B cell (primary cell): Measurements from ENCODE around the gene ATP6V1F. TPM values are rescaled to one million over a fixed set of nuclear protein-coding genes. Genes with fewer than 3 reads are reported as not detected.

Experiments used
- ATAC-seq: fragments of 200-7000 bp; cut with Tn5 transposase; one replicate; pipeline ENCODE4 v1.10.0; 2021; ENCODE audit warnings: low read depth, mild to moderate bottlenecking, moderate number of reproducible peaks, moderate library complexity
- CTCF ChIA-PET: fragments of 350-600 bp; sonication (Branson Sonifier 250); formaldehyde crosslinking; loops from one replicate; lab custom pipeline; 2021; ENCODE audit warnings: antibody characterized with exemption, inconsistent platforms; lab: Charles Lee
- POLR2A ChIA-PET: fragments of 350-600 bp; sonication (Branson Sonifier 250); formaldehyde crosslinking; loops from one replicate; lab custom pipeline; 2021; ENCODE audit warnings: antibody characterized with exemption; lab: Charles Lee
- DNase-seq: peaks from one replicate; pipeline ENCODE4 v3.0.0; 2013
- H2AFZ ChIP-seq: 2 replicates; pipeline ENCODE4 v1.6.1; 2012; ENCODE audit warnings: mild to moderate bottlenecking, low read depth, low read length; ENCODE audit not compliant: insufficient read depth, poor library complexity, severe bottlenecking
- H3K27ac ChIP-seq, 2 donors: 1 replicate in 1 of 2; 2 replicates in 1 of 2; pipeline ENCODE4 v1.5.1; 2012 to 2013; ENCODE audit warnings: low read length in 2 of 2, mild to moderate bottlenecking in 2 of 2, moderate library complexity in 1 of 2
- H3K27me3 ChIP-seq, 4 experiments: fragments of 200-600 bp in 1 of 4; sonication (generic) in 1 of 4; replicated peaks in 1 of 4; 1 replicate in 2 of 4; 2 replicates in 2 of 4; pipeline versions ENCODE4 v1.6.1 to v1.7.0; 2013 to 2016; ENCODE audit warnings: low read length in 3 of 4, mild to moderate bottlenecking in 2 of 4, mixed read lengths in 1 of 4, moderate library complexity in 1 of 4; ENCODE audit not compliant: insufficient read depth in 4 of 4, control insufficient read depth in 3 of 4; ENCODE audit errors: control extremely low read depth in 1 of 4
- H3K36me3 ChIP-seq, 2 experiments: replicated peaks in 1 of 2; 1 replicate in 1 of 2; 2 replicates in 1 of 2; pipeline versions ENCODE4 v1.6.1 to v1.7.1; 2013; ENCODE audit warnings: low read length in 1 of 2; ENCODE audit not compliant: insufficient read depth in 2 of 2, control insufficient read depth in 1 of 2; ENCODE audit errors: control extremely low read depth in 1 of 2, extremely low read depth in 1 of 2
- H3K4me1 ChIP-seq, 2 donors: fragments of 200-600 bp in 1 of 2; sonication (generic) in 1 of 2; 1 replicate in 1 of 2; 2 replicates in 1 of 2; pipeline versions ENCODE4 v1.5.1 to v1.6.1; 2013 to 2017; ENCODE audit warnings: low read length in 2 of 2; ENCODE audit not compliant: control insufficient read depth in 2 of 2, insufficient read depth in 2 of 2
- H3K4me2 ChIP-seq: replicated peaks from 2 replicates; pipeline ENCODE3; 2012; ENCODE audit warnings: mild to moderate bottlenecking, low read depth, low read length; ENCODE audit not compliant: poor library complexity, severe bottlenecking
- H3K4me3 ChIP-seq, 5 experiments: fragments of 200-600 bp in 1 of 5; sonication (generic) in 1 of 5; 1 replicate in 3 of 5; 2 replicates in 2 of 5; pipeline versions ENCODE4 v1.5.1 to v1.7.0; 2011 to 2016; ENCODE audit warnings: low read length in 4 of 5, mild to moderate bottlenecking in 4 of 5, low read depth in 2 of 5, control low read depth in 1 of 5, moderate library complexity in 1 of 5; ENCODE audit not compliant: insufficient read depth in 1 of 5; ENCODE audit errors: control extremely low read depth in 1 of 5, extremely low read depth in 1 of 5
- H3K79me2 ChIP-seq: fragments of 200-600 bp; sonication (generic); one replicate; pipeline ENCODE4 v1.6.0; 2016; ENCODE audit warnings: low read length; ENCODE audit not compliant: control insufficient read depth, insufficient read depth
- H3K9ac ChIP-seq: fragments of 200-600 bp; sonication (generic); 2 replicates; pipeline ENCODE4 v1.6.1; 2017; ENCODE audit warnings: mild to moderate bottlenecking, low read length, moderate library complexity
- H3K9me3 ChIP-seq, 3 donors: one replicate each; pipeline versions ENCODE4 v1.6.1 to v1.7.1; 2013; ENCODE audit warnings: low read length in 2 of 3; ENCODE audit not compliant: control insufficient read depth in 2 of 3, insufficient read depth in 1 of 3; ENCODE audit errors: control extremely low read depth in 1 of 3
- H4K20me1 ChIP-seq: 2 replicates; pipeline ENCODE4 v1.6.0; 2012; ENCODE audit warnings: mild to moderate bottlenecking, low read length; ENCODE audit not compliant: insufficient read depth, control insufficient read depth, poor library complexity, severe bottlenecking
- H3K27ac Mint-ChIP-seq: one replicate; pipeline ENCODE4 v1.8.0; 2021; ENCODE audit warnings: mixed read lengths
- H3K27me3 Mint-ChIP-seq: one replicate; pipeline ENCODE4 v1.8.0; 2021; ENCODE audit warnings: mixed read lengths
- H3K4me1 Mint-ChIP-seq: one replicate; pipeline ENCODE4 v1.8.0; 2021; ENCODE audit warnings: mixed read lengths
- H3K4me3 Mint-ChIP-seq: one replicate; pipeline ENCODE4 v1.8.0; 2021; ENCODE audit warnings: mixed read lengths
- H3K9me3 Mint-ChIP-seq: one replicate; pipeline ENCODE4 v1.8.0; 2022; ENCODE audit warnings: mixed read lengths; ENCODE audit not compliant: insufficient read depth
- EZH2 ChIP-seq: IDR thresholded peaks from 2 replicates; pipeline ENCODE4 v1.6.1; 2012; ENCODE audit warnings: borderline replicate concordance, low read depth, mild to moderate bottlenecking, moderate library complexity, low read length; ENCODE audit not compliant: insufficient read depth, poor library complexity, severe bottlenecking
- WGBS: methylation state at CpG from one replicate; pipeline ENCODE4 v1.1.5; 2013; ENCODE audit warnings: missing lambda C conversion rate; ENCODE audit not compliant: insufficient coverage; 5-methylcytosine and 5-hydroxymethylcytosine counted together
- intact Hi-C: fragments of 100-400 bp; cut with micrococcal nuclease; formaldehyde crosslinking; loops from one replicate; pipeline ENCODE4 v1.10.0; 2022
- polyA plus RNA-seq: library from polyadenylated mRNA; depleted of rRNA; stranded (reverse); fragments of >200 nt; gene quantifications from 2 replicates; pipeline ENCODE4 v1.2.3, GENCODE V29; 2012
- total RNA-seq, 2 donors: library from RNA; stranded (reverse); fragments of 120-200 nt in 1 of 2; gene quantifications; 1 replicate in 1 of 2; 2 replicates in 1 of 2; pipeline versions ENCODE4 v1.2.3 to v1.2.4, GENCODE V29; 2013 to 2022
- TF ChIP-seq, protein P1 (sequence below): fragments of 200-600 bp; IDR thresholded peaks from one replicate; pipeline ENCODE4 v1.8.0; 2022; ENCODE audit warnings: antibody characterized with exemption, mild to moderate bottlenecking

Gene ATP6V1F
- total and polyA plus RNA-seq, 2 donors (not counting 1 experiment from before 2014, with no cell fraction given) = 81.7 to 198 TPM

DNA sequence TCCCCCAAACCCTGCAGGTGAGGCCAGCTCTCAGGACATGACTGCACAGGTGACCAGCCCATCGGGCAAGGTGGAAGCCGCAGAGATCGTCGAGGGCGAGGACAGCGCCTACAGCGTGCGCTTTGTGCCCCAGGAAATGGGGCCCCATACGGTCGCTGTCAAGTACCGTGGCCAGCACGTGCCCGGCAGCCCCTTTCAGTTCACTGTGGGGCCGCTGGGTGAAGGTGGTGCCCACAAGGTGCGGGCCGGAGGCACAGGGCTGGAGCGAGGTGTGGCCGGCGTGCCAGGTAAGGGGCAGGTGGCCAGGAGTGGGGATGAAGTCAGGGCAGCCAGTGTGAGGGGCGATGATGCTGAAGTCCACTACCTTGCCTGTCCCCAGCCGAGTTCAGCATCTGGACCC is 8.3 kb upstream of the ATP6V1F start:
- WGBS = 93% methylated on average over 21 of the region's 21 CpGs
- H2AFZ ChIP-seq = no peak overlapping the region
- H3K27ac Mint-ChIP-seq = no peak overlapping the region
- H3K9me3 Mint-ChIP-seq = no peaks in the 10 kb centered on the region
- ATAC-seq (no peak), DNase-seq (no peak)
- H3K4me1 ChIP-seq = no peaks in the 10 kb centered on the region
- no peak overlapping the region for H3K4me3 Mint-ChIP-seq
- H3K4me1 Mint-ChIP-seq = no peaks in the 10 kb centered on the region
- H3K36me3 ChIP-seq = no peaks in the 10 kb centered on the region
- H3K9ac ChIP-seq = no peak overlapping the region
- CTCF ChIA-PET = no interaction called here
- H3K4me2 ChIP-seq = no peak overlapping the region
- no peaks in the 10 kb centered on the region for H3K9me3 ChIP-seq
- H3K79me2 ChIP-seq = no peaks in the 10 kb centered on the region
- H3K4me3 ChIP-seq = no peak overlapping the region
- TF ChIP-seq, protein P1, sequence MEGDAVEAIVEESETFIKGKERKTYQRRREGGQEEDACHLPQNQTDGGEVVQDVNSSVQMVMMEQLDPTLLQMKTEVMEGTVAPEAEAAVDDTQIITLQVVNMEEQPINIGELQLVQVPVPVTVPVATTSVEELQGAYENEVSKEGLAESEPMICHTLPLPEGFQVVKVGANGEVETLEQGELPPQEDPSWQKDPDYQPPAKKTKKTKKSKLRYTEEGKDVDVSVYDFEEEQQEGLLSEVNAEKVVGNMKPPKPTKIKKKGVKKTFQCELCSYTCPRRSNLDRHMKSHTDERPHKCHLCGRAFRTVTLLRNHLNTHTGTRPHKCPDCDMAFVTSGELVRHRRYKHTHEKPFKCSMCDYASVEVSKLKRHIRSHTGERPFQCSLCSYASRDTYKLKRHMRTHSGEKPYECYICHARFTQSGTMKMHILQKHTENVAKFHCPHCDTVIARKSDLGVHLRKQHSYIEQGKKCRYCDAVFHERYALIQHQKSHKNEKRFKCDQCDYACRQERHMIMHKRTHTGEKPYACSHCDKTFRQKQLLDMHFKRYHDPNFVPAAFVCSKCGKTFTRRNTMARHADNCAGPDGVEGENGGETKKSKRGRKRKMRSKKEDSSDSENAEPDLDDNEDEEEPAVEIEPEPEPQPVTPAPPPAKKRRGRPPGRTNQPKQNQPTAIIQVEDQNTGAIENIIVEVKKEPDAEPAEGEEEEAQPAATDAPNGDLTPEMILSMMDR = no peak
- TF ChIP-seq EZH2 = no peak
- POLR2A ChIA-PET = no interaction called here
- H3K27ac ChIP-seq = no peak overlapping the region
- no peaks in the 10 kb centered on the region for H3K27me3 Mint-ChIP-seq
- H4K20me1 ChIP-seq = no peaks in the 10 kb centered on the region
- intact Hi-C loops = no loop called here
- no peaks in the 10 kb centered on the region for H3K27me3 ChIP-seq

DNA sequence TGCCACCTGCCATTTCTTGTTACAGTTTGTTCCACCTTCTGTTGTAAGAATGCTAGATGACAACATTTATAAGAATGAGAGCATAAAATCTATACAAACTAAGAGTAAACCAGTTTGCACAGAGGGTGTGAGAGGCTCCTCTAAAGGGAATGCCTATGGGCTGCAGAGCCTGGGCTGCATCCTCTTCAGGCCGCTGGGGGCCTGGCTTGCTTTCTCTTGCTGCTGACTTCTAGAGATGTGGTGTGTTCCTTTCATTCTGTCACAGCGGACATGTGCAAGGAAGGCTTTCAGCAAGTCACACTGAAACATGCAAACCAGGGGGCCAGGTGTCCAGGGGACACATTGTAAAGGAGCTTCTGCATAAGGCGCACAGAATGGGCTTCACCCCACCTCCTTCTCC is 7.1 kb upstream of the ATP6V1F start:
- no peaks in the 10 kb centered on the region for H4K20me1 ChIP-seq
- Mint-ChIP-seq H3K27me3 (no peaks in the 10 kb centered on the region), H3K4me3 (no peak overlapping the region), H3K4me1 (peaks cover 4% of the 10 kb centered on the region), H3K9me3 (no peaks in the 10 kb centered on the region), H3K27ac (no peak overlapping the region)
- DNase-seq (no peak), ATAC-seq (no peak)
- H3K36me3 ChIP-seq = no peaks in the 10 kb centered on the region
- no peak overlapping the region for H2AFZ ChIP-seq
- H3K79me2 ChIP-seq = no peaks in the 10 kb centered on the region
- no peak overlapping the region for H3K27ac ChIP-seq
- H3K27me3 ChIP-seq = no peaks in the 10 kb centered on the region
- ChIA-PET POLR2A (interaction anchor here (0.6 kb wide), 1 partner anchor 178 kb away, joined by 5 read pairs; no protein-coding TSS in a partner anchor), CTCF (no interaction called here)
- no peak overlapping the region for H3K4me2 ChIP-seq
- H3K9ac ChIP-seq = no peak overlapping the region
- intact Hi-C loops = no loop called here
- H3K4me1 ChIP-seq = no peaks in the 10 kb centered on the region
- TF ChIP-seq EZH2 = no peak
- TF ChIP-seq, protein P1 = no peak
- 91% methylated on average over 3 of the region's 3 CpGs for WGBS
- no peaks in the 10 kb centered on the region for H3K9me3 ChIP-seq
- no peak overlapping the region for H3K4me3 ChIP-seq
